Measurements from ENCODE around the gene ORM2.

DNA sequence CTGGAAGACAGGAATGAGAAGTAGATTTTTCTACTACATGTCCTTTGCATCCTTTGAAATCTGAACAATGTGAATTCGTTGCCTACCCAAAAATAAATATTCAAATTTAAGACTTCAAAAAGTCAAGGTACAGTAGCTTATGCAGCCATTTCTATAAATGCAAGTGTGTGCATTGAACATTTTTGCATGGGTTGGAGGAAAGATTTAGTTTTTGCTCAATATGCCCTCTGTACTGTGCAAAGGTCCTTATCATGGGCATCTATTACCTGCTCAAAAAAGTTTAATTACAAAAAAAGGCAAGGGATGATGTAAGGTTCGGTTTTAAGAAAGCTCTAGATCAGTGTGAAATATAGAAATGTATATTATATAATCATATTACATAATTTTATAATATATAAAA, 35.5 kb downstream of the ORM2 start:
- no peak for TF ChIP-seq POLR2A (IDR thresholded peaks at IDR 0.05; ENCODE audit: low read depth, low read length)
- TF ChIP-seq POLR2AphosphoS5 (IDR thresholded peaks at IDR 0.05; ENCODE audit: low read depth, low read length) = no peak
- TF ChIP-seq TAF1 (IDR thresholded peaks at IDR 0.05; ENCODE audit: borderline replicate concordance, low read depth, low read length) = no peak
